CD14-positive monocyte (primary cell): ENCODE results near the gene LRRC25. TPM values are rescaled to one million over a fixed set of nuclear protein-coding genes. Genes with fewer than 3 reads are reported as not detected.

Experiments
- DNase-seq, 3 donors: peaks; one replicate each; pipeline ENCODE4 v3.0.0-alpha.2; 2011 to 2022
- H2AFZ ChIP-seq: 2 replicates; pipeline ENCODE4 v1.6.0; 2012; ENCODE audit warnings: mild to moderate bottlenecking, low read depth, low read length, inconsistent platforms; ENCODE audit not compliant: insufficient read depth, poor library complexity, severe bottlenecking
- H3K27ac ChIP-seq, 2 donors: 1 replicate in 1 of 2; 2 replicates in 1 of 2; pipeline ENCODE4 v1.5.1; 2012 to 2013; ENCODE audit warnings: low read length in 2 of 2, control low read depth in 1 of 2, inconsistent platforms in 1 of 2, low read depth in 1 of 2, mild to moderate bottlenecking in 1 of 2
- H3K27me3 ChIP-seq, 2 donors: one replicate each; pipeline versions ENCODE4 v1.6.0 to v1.6.1; 2011 to 2013; ENCODE audit warnings: low read length in 2 of 2; ENCODE audit not compliant: control insufficient read depth in 2 of 2, insufficient read depth in 2 of 2
- H3K36me3 ChIP-seq, 2 donors: replicated peaks in 1 of 2; 1 replicate in 1 of 2; 2 replicates in 1 of 2; pipeline versions ENCODE4 v1.5.1 to v1.6.1; 2012 to 2013; ENCODE audit warnings: low read length in 2 of 2, control low read depth in 1 of 2, inconsistent platforms in 1 of 2, mild to moderate bottlenecking in 1 of 2; ENCODE audit not compliant: insufficient read depth in 2 of 2, control insufficient read depth in 1 of 2
- H3K4me1 ChIP-seq, 2 donors: 1 replicate in 1 of 2; 2 replicates in 1 of 2; pipeline versions ENCODE4 v1.5.1 to v1.6.1; 2012 to 2013; ENCODE audit warnings: low read length in 2 of 2, control low read depth in 1 of 2, inconsistent platforms in 1 of 2, mild to moderate bottlenecking in 1 of 2, moderate library complexity in 1 of 2; ENCODE audit not compliant: insufficient read depth in 2 of 2, control insufficient read depth in 1 of 2
- H3K4me2 ChIP-seq: replicated peaks from 2 replicates; pipeline ENCODE3; 2012; ENCODE audit warnings: low read length, moderate library complexity, mild to moderate bottlenecking; ENCODE audit not compliant: poor library complexity, severe bottlenecking; ENCODE audit errors: extremely low read depth
- H3K4me3 ChIP-seq, 3 experiments: fragments of 200-600 bp in 1 of 3; sonication (generic) in 1 of 3; replicated peaks in 1 of 3; 1 replicate in 2 of 3; 2 replicates in 1 of 3; pipeline ENCODE4 v1.5.1; 2011 to 2013; ENCODE audit warnings: low read length in 3 of 3, mild to moderate bottlenecking in 3 of 3, control low read depth in 2 of 3, low read depth in 2 of 3, inconsistent platforms in 1 of 3, moderate library complexity in 1 of 3
- H3K79me2 ChIP-seq: 2 replicates; pipeline ENCODE4 v1.6.0; 2012; ENCODE audit warnings: mild to moderate bottlenecking, control low read depth, inconsistent platforms, low read length, moderate library complexity; ENCODE audit not compliant: insufficient read depth
- H3K9ac ChIP-seq: 2 replicates; pipeline ENCODE4 v1.6.0; 2017; ENCODE audit warnings: low read length, mild to moderate bottlenecking; ENCODE audit not compliant: insufficient read depth, poor library complexity, severe bottlenecking
- H3K9me3 ChIP-seq, 2 donors: replicated peaks in 1 of 2; 1 replicate in 1 of 2; 2 replicates in 1 of 2; pipeline versions ENCODE4 v1.5.1 to v1.6.1; 2012 to 2013; ENCODE audit warnings: low read length in 2 of 2, control low read depth in 1 of 2; ENCODE audit not compliant: control insufficient read depth in 1 of 2, insufficient read depth in 1 of 2
- H4K20me1 ChIP-seq: 2 replicates; pipeline ENCODE4 v1.6.0; 2012; ENCODE audit warnings: mild to moderate bottlenecking, low read length, control low read depth, moderate library complexity; ENCODE audit not compliant: insufficient read depth
- H3K27ac Mint-ChIP-seq, 7 donors: one replicate each; pipeline ENCODE4 v1.8.0; 2020; ENCODE audit warnings: mild to moderate bottlenecking in 7 of 7, mixed read lengths in 7 of 7, moderate library complexity in 6 of 7, inconsistent platforms in 2 of 7
- H3K27me3 Mint-ChIP-seq, 3 donors: one replicate each; pipeline ENCODE4 v1.8.0; 2021 to 2022; ENCODE audit warnings: low read depth in 3 of 3, mild to moderate bottlenecking in 3 of 3, mixed read lengths in 3 of 3, moderate library complexity in 3 of 3, inconsistent platforms in 1 of 3
- H3K36me3 Mint-ChIP-seq, 2 donors: one replicate each; pipeline ENCODE4 v1.8.0; 2020; ENCODE audit warnings: mixed read lengths in 2 of 2, inconsistent platforms in 1 of 2, mild to moderate bottlenecking in 1 of 2
- H3K4me1 Mint-ChIP-seq: one replicate; pipeline ENCODE4 v1.8.0; 2020; ENCODE audit warnings: mild to moderate bottlenecking, mixed read lengths
- H3K4me3 Mint-ChIP-seq, 2 donors: one replicate each; pipeline ENCODE4 v1.8.0; 2020; ENCODE audit warnings: mild to moderate bottlenecking in 2 of 2, mixed read lengths in 2 of 2, moderate library complexity in 1 of 2
- H3K9me3 Mint-ChIP-seq, 7 donors: one replicate each; pipeline ENCODE4 v1.8.0; 2020 to 2022; ENCODE audit warnings: mixed read lengths in 7 of 7, mild to moderate bottlenecking in 6 of 7, moderate library complexity in 6 of 7, inconsistent platforms in 2 of 7
- CTCF ChIP-seq: fragments of 200-600 bp; IDR thresholded peaks from one replicate; pipeline ENCODE4 v1.8.0; 2022; ENCODE audit warnings: antibody characterized with exemption, mild to moderate bottlenecking
- WGBS: methylation state at CpG from one replicate; pipeline ENCODE4 v1.1.5; 2013; ENCODE audit warnings: missing lambda C conversion rate; ENCODE audit not compliant: insufficient coverage; 5-methylcytosine and 5-hydroxymethylcytosine counted together
- intact Hi-C, 2 donors: fragments of 100-400 bp; cut with micrococcal nuclease; formaldehyde crosslinking; loops; one replicate each; pipeline versions ENCODE4 v1.15.0 to v1.15.1; 2023
- polyA plus RNA-seq, 3 donors: library from polyadenylated mRNA; depleted of rRNA in 1 of 3; unstranded in 2 of 3; stranded (reverse) in 1 of 3; fragments of 300-500 nt in 2 of 3; fragments of >200 nt in 1 of 3; fragmentation: Illumina TruSeq in 2 of 3; gene quantifications; 1 replicate in 2 of 3; 2 replicates in 1 of 3; pipeline ENCODE4 v1.2.3, GENCODE V29; 2012 to 2021

Gene LRRC25
- polyA plus RNA-seq, 3 donors = 173 to 581 (median 416) TPM

- Histone ChIP-seq H4K20me1 (peaks cover 65% of the 10 kb centered on the region), H3K9me3 (no peaks in the 10 kb centered on the region), H3K27ac (no peak overlapping the region), H3K4me2 (peak overlapping the region; percentile 92), H3K4me1 (peaks cover 40 to 61% of the 10 kb centered on the region in 2 donors), H2AFZ (peak overlapping the region; percentile 62), H3K9ac (peak overlapping the region; percentile 47), H3K79me2 (peaks cover 8% of the 10 kb centered on the region), H3K4me3 (peak overlapping the region; percentile 3 to 72 (median 32)), H3K36me3 (peaks cover 0 to 3% of the 10 kb centered on the region in 2 donors), H3K27me3 (peaks cover 0 to 35% of the 10 kb centered on the region in 2 donors)
- Mint-ChIP-seq H3K4me3 (peak overlapping the region; percentile 41 to 46), H3K4me1 (peaks cover 27% of the 10 kb centered on the region), H3K9me3 (peaks cover 0 to 5% (median 0%) of the 10 kb centered on the region in 7 donors), H3K27me3 (peaks cover 21 to 59% (median 33%) of the 10 kb centered on the region in 3 donors), H3K27ac (no peak overlapping the region), H3K36me3 (peaks cover 4 to 19% of the 10 kb centered on the region in 2 donors)
- 6% methylated on average over 32 of the region's 59 CpGs for WGBS
- no peak for TF ChIP-seq CTCF
- intact Hi-C loops = no loop called here
- peak; percentile 34 to 53 (median 38) for DNase-seq
These were observed 35.7 kb upstream of the LRRC25 start for GRCh38 chr19:18433015-18433691.

- Histone ChIP-seq H3K4me3 (peak overlapping the region in 2 of 3 experiments; percentile 32 to 72), H2AFZ (peak overlapping the region; percentile 62), H3K27me3 (peaks cover 0 to 29% of the 10 kb centered on the region in 2 donors), H3K4me2 (peak overlapping the region; percentile 92), H3K4me1 (peaks cover 35 to 54% of the 10 kb centered on the region in 2 donors), H3K27ac (no peak overlapping the region), H3K9me3 (no peaks in the 10 kb centered on the region), H3K9ac (peak overlapping the region; percentile 47), H4K20me1 (peaks cover 70% of the 10 kb centered on the region), H3K79me2 (peaks cover 8% of the 10 kb centered on the region), H3K36me3 (peaks cover 0 to 3% of the 10 kb centered on the region in 2 donors)
- H3K4me3 Mint-ChIP-seq = peak overlapping the region; percentile 41 to 46
- peak overlapping the region in 1 of 7 donors; percentile 69 for H3K27ac Mint-ChIP-seq
- peaks cover 21 to 52% (median 29%) of the 10 kb centered on the region in 3 donors for H3K27me3 Mint-ChIP-seq
- peaks cover 23% of the 10 kb centered on the region for H3K4me1 Mint-ChIP-seq
- DNase-seq = no peak
- H3K9me3 Mint-ChIP-seq = peaks cover 0 to 5% (median 0%) of the 10 kb centered on the region in 7 donors
- WGBS = 81% methylated on average over 3 of the region's 13 CpGs
- H3K36me3 Mint-ChIP-seq = peaks cover 4 to 22% of the 10 kb centered on the region in 2 donors
- TF ChIP-seq CTCF = no peak
- intact Hi-C loops = no loop called here
These were observed 35.0 kb upstream of the LRRC25 start for GRCh38 chr19:18432275-18433014.
